Renal cortical epithelial cell (primary cell): ENCODE data around the gene NDUFS4. TPM values are rescaled to one million over a fixed set of nuclear protein-coding genes. Genes with fewer than 3 reads are reported as not detected.
"Not testable (repeated sequence)": the region's sequence is repeated elsewhere in the genome, so short reads cannot be mapped to it uniquely, and the experiment has no call there.

Experiments
- DNase-seq: peaks from one replicate; pipeline ENCODE4 v3.0.0-alpha.2; 2011; ENCODE audit warnings: low read depth
- total RNA-seq: library from RNA; depleted of rRNA; stranded (reverse); fragments of >200 nt; gene quantifications from 2 replicates; pipeline ENCODE4 v1.2.3, GENCODE V29; 2014

NDUFS4 gene
- 88.0 and 120 TPM in 2 replicates for total RNA-seq

DNA sequence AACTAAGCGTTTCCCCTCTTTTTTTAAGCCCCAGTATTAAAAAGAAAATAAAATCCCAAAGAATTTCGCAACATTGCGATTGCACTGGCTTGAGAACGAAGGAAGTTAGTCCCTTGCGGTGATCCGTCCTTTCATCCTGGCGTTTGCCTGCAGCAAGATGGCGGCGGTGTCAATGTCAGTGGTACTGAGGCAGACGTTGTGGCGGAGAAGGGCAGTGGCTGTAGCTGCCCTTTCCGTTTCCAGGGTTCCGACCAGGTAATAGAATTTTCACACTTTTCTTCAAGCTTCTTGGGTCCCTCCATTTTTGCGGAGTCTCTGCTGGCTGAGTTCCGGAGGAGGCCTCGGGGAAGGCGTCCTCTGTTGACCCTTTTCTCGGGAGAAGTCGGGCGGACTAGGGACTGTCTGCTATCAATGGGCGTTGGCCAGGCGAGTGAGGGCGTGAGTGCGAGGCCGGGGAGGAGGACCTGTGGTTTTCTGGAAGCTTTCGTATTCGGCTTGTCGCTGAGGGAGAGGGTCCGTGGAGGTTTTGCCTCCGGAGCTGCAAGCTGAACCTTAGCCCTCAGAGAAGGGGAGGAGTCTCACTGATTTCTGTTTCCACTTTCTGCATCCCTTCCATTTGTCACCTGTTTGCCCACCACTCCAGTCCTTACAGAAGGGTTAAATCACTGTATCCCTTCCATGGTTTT is at the start of gene NDUFS4:
Gene NDUFS4 (plus strand): TSS at position 134 of the 686 bp plus-strand sequence. CDS start 24 bp downstream, at position 158.
- DNase-seq = peak; percentile 83

DNA sequence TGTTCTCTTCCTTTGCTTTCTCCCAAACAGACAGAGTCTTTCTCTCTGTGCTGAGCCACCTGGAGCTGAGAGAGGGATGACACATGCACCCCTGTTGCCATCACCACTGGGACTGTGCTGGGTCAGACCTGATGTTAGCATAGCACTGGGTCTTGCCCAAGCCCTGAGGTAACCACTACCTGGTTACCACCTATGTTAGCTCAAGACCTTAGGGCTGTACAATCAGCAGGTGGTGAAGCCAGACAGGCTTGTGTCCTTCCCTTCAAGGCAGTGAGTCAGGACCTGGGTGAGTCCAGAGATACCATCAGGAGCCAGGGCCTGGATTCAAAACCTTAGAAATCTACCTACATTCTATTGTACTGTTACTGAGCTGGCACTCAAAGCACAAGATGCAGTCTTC is 47.9 kb upstream of the NDUFS4 start:
- no peak for DNase-seq

DNA sequence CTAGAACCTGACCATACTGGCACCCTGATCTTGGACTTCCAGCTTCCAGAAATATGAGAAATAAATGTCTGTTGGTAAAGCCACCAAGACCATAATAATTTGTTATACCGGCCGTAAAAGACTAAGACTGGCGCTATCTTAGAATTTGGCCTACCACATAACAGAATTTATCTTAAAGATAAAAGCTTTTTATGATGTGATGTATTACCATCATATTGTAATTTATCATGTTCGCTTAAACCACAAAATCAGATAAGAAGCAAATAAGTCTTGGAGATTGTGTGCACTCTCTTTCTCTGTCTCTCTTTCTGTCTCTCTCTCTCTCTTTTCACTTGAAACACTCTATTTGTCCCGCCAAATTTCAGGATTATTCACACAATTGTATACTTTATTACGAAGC is 44.5 kb upstream of the NDUFS4 start:
- no peak for DNase-seq

DNA sequence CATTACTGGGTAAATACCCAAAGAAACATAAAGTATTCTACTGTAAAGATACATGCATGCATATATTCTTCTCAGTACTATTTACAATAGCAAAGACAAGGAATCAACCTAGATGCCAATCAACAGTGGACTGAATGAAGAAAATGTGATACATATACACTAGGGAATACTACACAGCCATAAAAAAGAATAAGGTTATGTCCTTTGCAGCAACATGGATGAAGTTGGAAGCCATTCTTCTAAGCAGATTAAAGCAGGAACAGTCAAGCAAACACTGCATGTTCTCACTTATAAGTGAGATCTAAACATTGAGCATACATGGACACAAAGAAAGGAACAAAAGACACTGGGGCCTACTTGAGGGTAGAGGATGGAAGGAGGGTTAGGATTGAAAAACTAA is 39.6 kb upstream of the NDUFS4 start:
- DNase-seq = no peak

DNA sequence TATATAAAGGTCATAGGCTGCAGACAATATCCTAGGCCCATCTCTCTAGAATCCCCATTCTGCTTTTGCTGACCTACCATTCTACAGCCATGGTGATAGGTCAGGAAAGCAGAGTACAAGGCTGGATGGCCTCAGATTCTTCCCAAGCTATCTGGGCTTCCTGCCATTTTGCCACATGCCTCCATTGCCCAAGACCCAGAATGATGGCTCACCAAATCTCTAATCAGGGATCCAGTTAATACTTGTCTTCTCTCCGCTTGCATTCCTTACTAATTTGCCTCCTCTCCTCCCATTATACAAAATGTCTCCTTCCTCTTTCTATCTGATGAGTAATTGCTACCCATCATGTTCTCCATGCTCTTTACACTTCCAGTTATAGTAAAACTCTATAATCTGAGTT is 22.7 kb upstream of the NDUFS4 start:
- DNase-seq = no peak

DNA sequence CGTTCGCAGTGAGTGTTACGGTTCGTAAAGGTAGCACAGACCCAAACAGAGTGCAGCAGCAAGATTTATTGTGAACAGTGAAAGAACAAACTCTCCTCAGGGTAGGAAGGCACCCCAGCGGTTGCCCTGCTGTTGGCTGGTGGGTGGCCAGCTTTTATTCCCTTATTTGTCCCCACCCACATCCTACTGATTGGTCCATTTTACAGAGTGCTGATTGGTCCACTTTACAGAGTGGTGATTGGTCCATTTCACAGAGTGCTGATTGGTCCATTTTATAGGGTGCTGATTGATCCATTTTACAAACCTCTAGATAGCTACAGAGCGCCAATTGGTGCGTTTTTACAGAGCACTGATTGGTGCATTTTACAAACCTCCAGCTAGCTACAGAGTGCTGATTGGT is 19.7 kb upstream of the NDUFS4 start:
- DNase-seq = not testable (repeated sequence)

DNA sequence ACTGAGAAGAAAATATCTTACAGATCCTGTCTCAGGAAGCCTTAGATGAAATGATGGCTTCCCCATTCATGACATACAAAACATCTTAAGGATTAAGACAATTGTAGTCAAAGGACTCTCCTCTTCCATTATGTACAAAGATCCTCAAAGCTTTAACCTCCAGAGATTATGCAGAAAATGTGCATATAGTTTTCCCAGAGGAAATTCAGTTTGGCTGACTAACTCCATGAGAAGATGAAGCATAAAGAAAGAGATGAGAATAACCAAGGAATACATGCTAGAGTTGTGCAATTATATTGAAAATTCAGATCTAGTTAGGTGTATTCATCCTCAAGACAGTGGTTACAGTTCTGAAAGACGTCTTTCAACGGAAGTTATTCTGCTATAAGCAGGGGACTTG is 18.6 kb upstream of the NDUFS4 start:
- DNase-seq = no peak

DNA sequence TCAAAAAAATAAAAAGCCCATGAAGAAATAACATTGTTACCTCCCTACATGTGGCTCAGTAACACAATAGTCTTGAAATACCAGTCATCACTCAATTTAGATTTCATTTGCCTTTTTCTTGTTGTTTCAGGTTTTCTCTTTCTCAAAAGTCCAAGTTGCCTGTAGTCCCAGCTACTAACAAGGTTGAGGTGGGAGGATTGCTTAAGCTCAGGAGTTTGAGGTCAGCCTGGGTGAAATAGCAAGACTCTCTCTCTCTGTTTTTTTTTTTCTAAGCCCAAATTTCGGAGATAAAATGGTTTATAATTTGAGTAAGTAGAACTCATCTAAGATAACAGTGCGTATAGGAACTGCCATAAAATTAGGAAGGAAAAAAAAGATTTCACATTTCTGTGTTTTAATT is 17.5 kb upstream of the NDUFS4 start:
- DNase-seq = peak; percentile 68

DNA sequence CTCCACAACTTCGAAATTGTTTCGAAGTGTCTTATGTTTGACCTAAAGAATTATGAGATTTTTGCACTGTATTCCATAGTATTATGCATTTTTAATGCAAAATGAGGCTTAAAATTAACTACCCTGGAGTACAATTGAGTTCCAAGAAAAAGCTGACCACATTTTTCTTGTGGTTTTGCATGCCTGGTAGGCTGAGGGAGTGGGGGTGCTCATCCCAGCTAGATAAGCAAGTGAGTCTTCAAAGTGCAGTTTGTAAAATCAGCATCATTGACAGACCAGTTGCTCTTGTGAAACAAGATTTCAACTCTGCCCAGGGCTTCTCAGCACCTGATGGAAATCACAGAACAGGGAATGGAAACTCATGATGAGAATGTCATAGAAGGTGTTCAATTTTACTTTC is 17.0 kb upstream of the NDUFS4 start:
- DNase-seq = peak; percentile 68

DNA sequence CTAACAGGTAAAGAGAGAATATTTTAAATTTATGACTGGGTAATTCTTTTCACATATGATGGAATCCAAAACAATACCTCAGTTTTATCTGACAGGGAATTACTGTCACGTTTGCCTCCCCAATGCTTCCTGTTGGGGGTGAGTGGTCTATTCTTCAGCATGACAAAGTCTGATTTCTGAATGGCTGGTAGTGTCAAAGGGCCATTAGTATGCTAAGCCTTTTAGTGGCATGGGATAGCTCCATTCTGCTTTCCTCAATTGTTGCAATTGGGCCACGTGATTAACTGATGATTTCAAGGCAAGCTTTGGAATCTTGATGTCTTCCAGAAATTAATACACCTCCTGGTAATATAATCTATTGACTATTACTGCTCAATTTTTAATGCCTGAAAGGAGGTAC is 14.7 kb upstream of the NDUFS4 start:
- DNase-seq = no peak

DNA sequence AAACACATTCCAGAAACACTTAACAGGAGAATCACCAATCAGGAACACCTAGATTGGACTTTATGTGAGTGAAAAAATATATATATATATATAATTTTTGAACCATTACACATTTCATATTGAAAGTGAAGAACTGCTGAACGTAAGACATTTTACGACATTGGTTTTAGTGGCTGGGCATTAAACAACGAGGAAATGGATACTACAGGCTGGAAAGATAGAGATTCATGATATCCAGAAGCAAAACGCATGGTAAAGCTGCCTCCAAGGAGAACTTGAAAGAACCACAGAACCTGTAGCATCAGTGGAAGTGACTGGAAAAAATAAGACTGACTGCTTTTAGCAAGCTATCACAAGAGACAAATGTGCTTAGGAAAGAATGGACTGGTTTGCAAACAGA is 13.2 kb upstream of the NDUFS4 start:
- DNase-seq = no peak

DNA sequence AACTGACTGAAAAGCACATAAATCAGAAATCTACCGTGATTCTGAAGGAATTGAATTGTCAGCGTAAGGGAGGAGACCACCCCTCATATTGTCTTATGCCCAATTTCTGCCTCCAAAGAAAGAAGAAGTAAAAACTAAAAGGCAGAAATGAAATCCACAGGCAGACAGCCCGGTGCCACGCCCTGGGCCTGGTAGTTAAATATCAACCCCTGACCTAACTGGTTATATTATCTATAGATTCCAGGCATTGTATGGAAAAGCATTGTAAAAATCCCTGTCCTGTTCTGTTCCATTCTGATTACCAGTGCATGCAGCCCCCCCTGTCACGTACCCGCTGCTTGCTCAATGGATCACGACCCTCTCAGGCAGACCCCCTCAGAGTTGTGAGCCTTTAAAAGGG is 11.9 kb upstream of the NDUFS4 start:
- DNase-seq = not testable (repeated sequence)

DNA sequence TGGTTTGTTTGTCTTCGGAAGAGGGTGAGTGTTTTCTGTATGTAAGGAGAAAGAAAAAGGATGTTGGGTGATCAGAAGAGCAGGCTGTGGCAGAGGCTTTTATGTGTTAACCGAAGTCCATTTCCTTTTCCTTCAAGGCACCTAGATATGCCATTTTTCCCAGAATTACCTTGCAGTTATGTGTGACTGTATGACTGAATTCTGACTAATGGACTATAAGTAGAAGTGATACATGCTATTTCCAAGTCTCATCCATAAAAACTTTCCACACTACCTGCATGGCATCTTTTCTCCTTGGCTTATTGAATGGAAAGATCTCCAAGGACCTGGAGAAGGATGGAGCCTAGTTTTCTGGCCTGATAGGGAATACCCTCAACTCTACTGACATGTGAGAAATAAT is 10.6 kb upstream of the NDUFS4 start:
- no peak for DNase-seq

DNA sequence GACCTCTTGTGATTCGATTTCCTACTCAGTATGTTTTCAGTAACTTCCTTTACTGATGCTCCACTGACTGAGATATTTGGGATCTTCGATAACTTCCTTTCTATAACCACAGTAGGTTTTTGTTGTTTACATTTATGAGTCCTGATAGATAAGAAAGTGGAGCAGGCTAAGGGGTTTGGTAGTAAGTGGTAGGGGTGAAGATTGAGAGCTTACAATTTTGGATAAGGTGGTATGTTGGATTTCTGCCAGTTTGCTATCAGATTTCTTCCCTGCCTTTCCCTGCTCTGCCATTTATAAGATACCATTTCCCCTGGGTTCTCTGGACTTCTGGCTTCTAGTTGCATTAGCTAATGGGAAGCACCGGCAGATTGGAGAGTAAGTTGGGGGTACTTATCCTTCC is 7.9 kb upstream of the NDUFS4 start:
- no peak for DNase-seq

DNA sequence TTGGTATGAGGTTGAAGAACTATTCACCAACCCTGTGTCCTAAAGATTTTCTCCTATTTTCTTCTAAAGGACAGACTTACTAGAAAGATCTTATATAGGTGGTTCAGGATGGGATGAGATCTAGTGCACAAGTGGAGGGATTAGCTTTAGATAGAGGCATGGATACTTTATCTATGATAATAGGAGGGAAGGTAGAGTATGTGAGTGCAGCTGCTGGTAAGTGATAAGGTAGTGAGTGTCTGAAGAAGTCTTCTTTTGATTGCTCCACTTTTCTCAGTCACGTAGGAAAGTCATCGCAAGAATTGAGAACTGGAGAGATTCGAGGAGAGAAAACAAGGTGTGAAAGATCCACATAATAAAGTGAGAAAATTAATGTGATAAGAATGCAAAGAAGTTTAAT is 6.0 kb upstream of the NDUFS4 start:
- DNase-seq = no peak

DNA sequence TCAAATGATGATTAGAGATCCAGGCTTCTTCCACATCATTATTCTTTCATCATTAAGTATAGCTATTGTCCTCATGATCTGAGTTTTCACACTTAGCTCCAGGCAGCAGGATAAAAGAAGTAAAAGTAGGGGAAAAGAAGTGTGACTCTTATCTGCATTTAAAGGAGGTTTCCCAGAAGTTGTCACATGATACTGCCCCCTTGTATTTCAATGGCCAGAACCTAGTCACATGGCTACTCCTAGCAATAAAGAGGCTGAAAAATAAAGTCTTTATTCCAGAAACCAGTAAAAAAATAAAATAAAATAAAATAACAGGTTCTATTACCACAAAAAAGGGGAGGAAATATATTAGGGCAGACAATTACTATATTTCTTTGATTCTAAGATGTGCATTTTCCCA is 5.3 kb upstream of the NDUFS4 start:
- DNase-seq = no peak

DNA sequence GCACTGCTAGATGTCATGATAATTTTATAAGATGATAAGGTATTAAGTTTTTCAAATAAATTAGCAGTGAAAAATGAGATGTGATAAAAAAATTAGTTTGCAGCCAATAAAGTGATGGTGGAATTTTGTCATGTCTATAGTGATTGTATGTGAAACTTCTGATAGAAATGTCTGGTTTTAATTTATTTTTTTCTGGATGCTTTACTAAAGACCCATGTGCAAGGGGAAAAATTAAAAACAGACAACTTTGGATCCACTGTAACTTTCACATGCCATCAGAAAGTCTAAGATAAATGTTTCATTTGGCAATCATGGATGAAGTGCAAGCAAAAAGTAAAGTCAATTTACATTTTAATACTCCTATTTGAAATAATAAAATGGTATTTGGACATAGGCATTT is 4.4 kb upstream of the NDUFS4 start:
- DNase-seq = no peak

DNA sequence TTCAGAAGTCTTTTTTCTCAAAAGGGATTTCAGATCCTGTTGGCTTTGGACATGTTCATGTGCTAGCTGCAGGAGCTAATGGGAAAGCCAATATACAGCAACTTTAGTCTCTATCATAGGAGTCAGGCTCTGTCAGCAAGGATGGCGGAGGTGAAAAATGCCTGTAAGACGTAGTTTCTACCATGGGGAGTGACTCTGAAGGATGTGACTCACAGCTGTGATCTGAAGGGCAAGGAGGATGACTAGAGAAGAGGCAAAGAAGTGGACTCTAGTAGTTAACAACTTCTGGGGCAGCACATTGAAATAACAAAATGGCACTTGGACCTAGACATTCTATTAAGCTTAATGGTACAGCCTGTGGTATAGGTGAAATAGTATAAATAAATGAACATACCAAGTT is 3.1 kb upstream of the NDUFS4 start:
- DNase-seq = no peak

DNA sequence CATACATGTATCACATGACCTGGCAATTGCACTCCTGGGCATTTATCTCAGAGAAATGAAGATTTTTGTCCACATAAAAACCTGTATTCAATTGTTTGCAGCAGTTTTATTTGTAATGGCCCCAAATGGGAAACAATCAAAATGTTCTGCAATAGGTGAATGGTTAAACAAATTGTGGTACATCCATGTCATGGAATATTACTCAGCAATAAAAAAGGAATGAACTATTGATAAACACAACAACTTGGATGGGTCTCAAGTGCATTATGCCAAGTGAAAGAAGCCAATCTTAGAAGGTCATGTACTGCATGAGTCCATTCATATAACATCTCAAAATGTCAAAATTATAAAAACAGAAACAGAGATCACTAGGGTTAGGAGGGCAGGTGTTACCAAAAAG is 1.5 kb upstream of the NDUFS4 start:
- DNase-seq = no peak

DNA sequence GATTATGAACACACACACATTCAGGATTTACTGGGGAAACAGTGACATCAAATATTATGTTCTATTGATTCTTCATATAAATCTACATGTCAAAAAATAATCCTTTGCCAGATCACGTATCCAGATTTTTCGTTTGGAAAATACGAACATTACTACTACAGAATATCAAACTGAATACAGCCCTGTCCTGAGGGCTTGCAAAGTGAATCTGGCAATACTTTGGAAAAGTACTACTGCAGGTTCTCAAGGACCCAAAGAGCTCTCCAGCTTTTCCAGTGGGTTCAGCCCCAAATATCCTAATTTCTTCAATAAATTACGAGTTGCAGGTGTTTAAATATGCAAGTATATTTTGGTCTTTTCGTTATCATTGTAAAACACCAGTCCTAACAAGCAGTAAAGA is 411 bp upstream of the NDUFS4 start:
- no peak for DNase-seq

DNA sequence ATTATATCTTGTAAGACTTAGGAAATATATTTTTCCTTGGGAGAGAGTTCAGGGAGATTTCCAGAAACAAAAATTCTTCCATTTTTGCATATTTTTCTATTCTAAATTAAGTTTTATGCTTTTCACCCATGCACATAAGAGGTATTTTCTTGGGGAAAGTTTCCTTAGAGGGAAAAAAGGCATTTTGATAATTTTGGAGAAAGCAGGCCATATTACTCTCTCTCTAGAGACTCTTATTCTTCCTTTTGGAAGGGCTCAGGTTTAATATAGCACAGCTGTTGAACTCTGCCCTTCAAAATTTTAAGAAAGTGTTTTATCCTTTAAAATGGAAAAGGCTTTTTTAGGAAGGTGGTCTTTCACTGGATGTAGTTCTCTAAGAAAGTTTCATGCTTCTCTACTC is 8.0 kb downstream of the NDUFS4 start:
- no peak for DNase-seq

DNA sequence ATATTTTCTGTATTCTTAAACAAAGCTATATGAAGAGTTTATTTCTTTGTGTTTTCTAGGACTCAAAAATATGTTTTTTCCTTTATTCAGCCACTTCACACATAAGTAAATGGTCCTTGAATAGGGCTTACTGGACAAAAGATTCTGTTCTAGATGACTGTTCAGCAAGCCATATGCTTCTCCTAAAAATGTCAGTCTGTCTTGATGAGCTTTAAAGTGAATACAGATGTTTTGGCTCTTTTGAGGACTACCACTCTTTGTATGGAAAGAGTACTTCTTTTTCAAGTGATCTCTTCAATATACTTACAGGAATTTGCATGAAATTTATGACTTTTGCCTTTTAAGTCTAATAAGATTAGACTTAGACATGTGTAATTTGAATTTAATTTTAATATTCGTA is 8.4 kb downstream of the NDUFS4 start:
- no peak for DNase-seq

DNA sequence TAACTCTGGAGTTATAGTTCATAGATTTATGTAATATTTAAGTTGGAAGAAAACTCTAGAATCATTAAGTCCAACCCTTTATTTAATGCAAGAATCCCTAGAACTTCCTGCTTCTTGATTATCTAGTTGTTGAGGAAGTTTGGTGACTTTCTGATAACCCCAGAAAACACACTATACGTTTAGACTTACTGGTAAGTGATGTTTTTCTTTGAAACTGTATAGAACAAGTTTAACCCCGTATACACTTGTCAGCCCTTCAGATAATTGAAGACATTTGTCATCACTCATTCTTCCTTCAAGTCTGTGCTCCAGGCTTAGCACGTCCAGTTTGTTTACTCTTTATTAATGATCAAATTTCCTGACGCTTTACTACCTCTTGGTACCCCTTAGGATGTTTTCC is 9.0 kb downstream of the NDUFS4 start:
- DNase-seq = no peak

DNA sequence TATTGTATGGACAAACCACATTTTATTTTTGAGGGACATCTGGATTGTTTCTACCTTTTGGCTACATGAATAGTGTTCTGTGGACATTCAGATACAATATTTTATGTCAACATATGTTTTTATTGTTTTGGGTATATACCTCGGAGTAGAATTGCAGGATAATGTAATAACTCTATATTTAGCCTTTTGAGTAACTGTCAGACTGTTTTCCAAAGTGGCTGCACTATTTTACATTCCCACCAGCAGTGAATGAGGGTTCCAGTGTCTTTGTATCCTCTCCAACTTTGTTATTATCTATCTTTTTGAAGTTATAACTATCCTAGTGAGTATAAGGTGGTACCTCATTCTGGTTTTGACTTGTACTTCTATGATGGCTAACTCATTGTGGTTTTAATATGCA is 11.0 kb downstream of the NDUFS4 start:
- no peak for DNase-seq

DNA sequence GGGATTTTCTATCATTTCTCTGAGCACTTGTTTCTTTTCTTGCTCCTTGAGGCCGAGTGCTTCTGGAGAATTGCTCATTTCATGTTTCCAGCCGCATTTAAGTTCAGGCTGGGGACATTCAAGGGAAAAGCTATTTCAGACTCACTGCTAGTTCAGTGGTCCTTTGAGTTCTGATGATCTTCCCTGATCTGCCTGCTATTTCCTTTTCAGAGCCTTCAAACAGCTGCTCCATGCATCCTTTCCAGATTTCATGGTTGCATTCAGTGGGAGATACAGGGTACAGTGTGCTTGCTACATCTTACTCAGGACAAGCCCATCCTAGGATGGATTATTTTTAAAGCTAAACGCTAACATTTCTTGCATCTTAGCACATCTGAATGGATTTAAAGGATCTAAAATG is 14.7 kb downstream of the NDUFS4 start:
- no peak for DNase-seq
